RWPE2 (cell line): ENCODE results near the gene MAP3K14.

Experiments
- ATAC-seq: fragments of 200-7000 bp; cut with Tn5 transposase; 3 replicates; pipeline ENCODE4 v1.9.1; 2021; ENCODE audit warnings: low read depth
- DNase-seq: peaks from one replicate; pipeline ENCODE4 v3.0.0-alpha.2; 2020; ENCODE audit warnings: low spot score
- H3K27ac ChIP-seq: fragments of 450-650 bp; 2 replicates; pipeline ENCODE4 v1.5.1; 2017; ENCODE audit warnings: mild to moderate bottlenecking; ENCODE audit not compliant: poor library complexity, severe bottlenecking
- H3K27me3 ChIP-seq: fragments of 250-450 bp; sonication (Bioruptor Pico); 2 replicates; pipeline ENCODE4 v1.5.1; 2021; ENCODE audit warnings: mild to moderate bottlenecking, moderate library complexity; ENCODE audit not compliant: insufficient read depth, poor library complexity, severe bottlenecking
- H3K36me3 ChIP-seq: fragments of 250-450 bp; sonication (Bioruptor Pico); 2 replicates; pipeline ENCODE4 v1.5.1; 2020; ENCODE audit warnings: low read depth, mild to moderate bottlenecking, moderate library complexity
- H3K4me1 ChIP-seq: fragments of 250-450 bp; sonication (Bioruptor Pico); 2 replicates; pipeline ENCODE4 v1.5.1; 2021; ENCODE audit warnings: mild to moderate bottlenecking, moderate library complexity; ENCODE audit not compliant: insufficient read depth, poor library complexity, severe bottlenecking
- H3K4me3 ChIP-seq: fragments of 250-450 bp; sonication (Bioruptor Pico); 2 replicates; pipeline ENCODE4 v1.5.1; 2021; ENCODE audit warnings: mild to moderate bottlenecking, moderate library complexity; ENCODE audit not compliant: severe bottlenecking
- H3K9me3 ChIP-seq: fragments of 250-450 bp; sonication (Bioruptor Pico); 2 replicates; pipeline ENCODE4 v1.5.1; 2021; ENCODE audit warnings: mild to moderate bottlenecking, moderate library complexity; ENCODE audit not compliant: severe bottlenecking
- TF ChIP-seq, protein P1 (sequence below): fragments of 450-650 bp; IDR thresholded peaks from one replicate; pipeline ENCODE4 v1.5.1; 2017; ENCODE audit warnings: mild to moderate bottlenecking, moderate library complexity; ENCODE audit not compliant: poor library complexity, severe bottlenecking

MAP3K14 gene

DNA sequence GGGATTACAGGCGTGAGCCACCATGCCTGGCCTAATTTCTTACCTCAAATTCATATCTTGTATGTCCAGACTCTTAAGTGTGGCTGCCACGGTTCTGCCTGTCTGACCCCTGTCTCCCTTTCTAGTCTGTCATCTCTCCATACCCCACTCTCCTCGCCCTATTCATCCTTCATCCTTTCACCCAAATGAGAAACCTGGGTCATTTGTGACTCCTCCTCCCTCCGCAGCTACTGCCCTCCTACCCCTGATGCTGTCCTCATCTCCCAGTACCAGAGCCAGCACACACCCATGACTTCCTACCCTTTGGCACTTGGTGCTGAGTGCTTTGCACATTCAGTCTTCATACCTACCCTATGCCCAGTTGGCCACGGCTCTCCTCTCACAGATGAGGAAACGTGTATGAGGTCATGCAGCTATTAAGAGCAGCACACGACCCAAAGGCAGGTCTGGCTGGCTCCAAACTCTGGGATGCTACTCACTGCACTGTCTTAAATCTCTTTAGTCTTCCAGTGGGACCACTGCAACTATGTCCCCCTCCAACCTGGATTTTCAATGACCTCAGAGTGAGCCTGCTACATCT, 56.5 kb downstream of the MAP3K14 start:
- TF ChIP-seq, protein P1, sequence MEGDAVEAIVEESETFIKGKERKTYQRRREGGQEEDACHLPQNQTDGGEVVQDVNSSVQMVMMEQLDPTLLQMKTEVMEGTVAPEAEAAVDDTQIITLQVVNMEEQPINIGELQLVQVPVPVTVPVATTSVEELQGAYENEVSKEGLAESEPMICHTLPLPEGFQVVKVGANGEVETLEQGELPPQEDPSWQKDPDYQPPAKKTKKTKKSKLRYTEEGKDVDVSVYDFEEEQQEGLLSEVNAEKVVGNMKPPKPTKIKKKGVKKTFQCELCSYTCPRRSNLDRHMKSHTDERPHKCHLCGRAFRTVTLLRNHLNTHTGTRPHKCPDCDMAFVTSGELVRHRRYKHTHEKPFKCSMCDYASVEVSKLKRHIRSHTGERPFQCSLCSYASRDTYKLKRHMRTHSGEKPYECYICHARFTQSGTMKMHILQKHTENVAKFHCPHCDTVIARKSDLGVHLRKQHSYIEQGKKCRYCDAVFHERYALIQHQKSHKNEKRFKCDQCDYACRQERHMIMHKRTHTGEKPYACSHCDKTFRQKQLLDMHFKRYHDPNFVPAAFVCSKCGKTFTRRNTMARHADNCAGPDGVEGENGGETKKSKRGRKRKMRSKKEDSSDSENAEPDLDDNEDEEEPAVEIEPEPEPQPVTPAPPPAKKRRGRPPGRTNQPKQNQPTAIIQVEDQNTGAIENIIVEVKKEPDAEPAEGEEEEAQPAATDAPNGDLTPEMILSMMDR = no peak
- no peak for ATAC-seq
- peaks cover 17% of the 10 kb centered on the region for H3K36me3 ChIP-seq

DNA sequence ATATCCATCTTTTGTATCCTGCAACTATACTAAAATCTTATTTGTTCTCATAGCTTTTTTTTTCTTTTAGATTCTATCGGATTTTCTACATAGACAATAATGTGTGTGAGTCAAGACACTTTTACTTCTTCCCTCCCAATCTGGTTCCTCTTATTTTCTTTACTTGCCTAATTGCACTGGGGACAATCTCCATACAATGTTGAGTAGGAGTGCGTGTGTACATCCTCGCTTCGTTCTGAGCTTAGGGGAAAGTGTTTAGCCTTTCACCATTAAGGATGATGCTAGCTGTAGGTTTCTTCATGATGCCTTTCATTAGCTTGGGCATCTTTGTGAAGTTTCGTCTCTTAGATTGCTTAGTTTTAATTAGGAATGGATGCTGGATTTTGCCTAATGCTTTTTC, 57.8 kb downstream of the MAP3K14 start:
- TF ChIP-seq, protein P1 = no peak
- Histone ChIP-seq H3K9me3 (no peaks in the 10 kb centered on the region), H3K27ac (no peak overlapping the region), H3K36me3 (peaks cover 3% of the 10 kb centered on the region), H3K4me3 (no peak overlapping the region), H3K4me1 (peaks cover 7% of the 10 kb centered on the region), H3K27me3 (no peaks in the 10 kb centered on the region)
- ATAC-seq = no peak
- no peak for DNase-seq

More for the DNA sequence above, 56.5 kb downstream of the MAP3K14 start:
- Histone ChIP-seq H3K9me3 (no peaks in the 10 kb centered on the region), H3K27me3 (no peaks in the 10 kb centered on the region), H3K27ac (no peak overlapping the region), H3K4me3 (no peak overlapping the region), H3K4me1 (peaks cover 7% of the 10 kb centered on the region)
- no peak for DNase-seq

DNA sequence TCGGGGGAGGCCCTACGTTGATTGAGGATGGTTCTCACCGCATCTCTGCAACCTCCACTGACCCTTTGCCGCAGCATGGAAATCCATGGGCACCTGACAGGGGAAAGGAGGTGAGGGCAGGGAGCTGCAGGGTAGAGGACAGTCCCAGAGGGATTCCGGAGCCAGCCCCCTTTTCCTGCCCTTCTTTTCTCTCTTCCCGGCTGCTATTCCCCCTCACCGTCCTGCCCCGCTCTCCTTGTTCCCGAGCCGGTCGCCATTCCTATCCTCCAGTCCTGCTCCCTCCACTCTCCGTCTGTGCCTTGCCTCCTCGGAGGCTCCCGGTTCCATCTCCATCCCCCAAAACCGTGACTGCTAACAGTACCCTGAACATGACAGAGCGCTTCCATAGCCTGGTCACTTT, 59.7 kb downstream of the MAP3K14 start:
- no peak overlapping the region for H3K4me3 ChIP-seq
- H3K9me3 ChIP-seq = no peaks in the 10 kb centered on the region
- ATAC-seq (no peak), DNase-seq (no peak)
- no peak overlapping the region for H3K27ac ChIP-seq
- TF ChIP-seq, protein P1 = no peak
- no peaks in the 10 kb centered on the region for H3K27me3 ChIP-seq
- H3K4me1 ChIP-seq = no peaks in the 10 kb centered on the region
- H3K36me3 ChIP-seq = no peaks in the 10 kb centered on the region

GRCh38 chr17:45256114-45256966, 60.5 kb downstream of the MAP3K14 start:
- no peaks in the 10 kb centered on the region for H3K9me3 ChIP-seq
- TF ChIP-seq, protein P1 = no peak
- H3K4me3 ChIP-seq = no peak overlapping the region
- H3K27ac ChIP-seq = no peak overlapping the region
- H3K27me3 ChIP-seq = no peaks in the 10 kb centered on the region
- H3K36me3 ChIP-seq = no peaks in the 10 kb centered on the region
- H3K4me1 ChIP-seq = no peaks in the 10 kb centered on the region
- no peak; the same call in 2 of the 3 replicates for ATAC-seq
- DNase-seq = no peak

DNA sequence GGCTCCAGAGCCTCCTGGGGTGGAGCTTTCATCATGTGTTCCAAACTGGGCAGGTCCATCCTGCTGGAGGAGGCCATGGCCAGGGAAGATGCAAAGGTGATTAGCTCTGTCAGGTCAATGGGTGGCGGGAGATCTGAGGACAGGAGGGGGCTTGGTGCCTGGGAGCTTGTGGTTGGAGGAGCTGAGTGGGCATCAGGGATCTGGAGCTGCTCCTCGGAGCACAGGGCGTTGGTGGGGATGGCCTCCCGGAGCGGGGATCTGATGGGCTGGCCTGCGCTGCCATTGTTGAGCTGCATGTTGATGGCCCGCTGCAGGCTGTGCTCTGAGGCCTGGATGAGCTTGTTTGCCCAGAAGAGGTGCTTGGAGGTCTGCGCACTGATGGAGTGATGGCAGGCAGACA, 61.5 kb downstream of the MAP3K14 start:
- Histone ChIP-seq H3K27ac (no peak overlapping the region), H3K9me3 (no peaks in the 10 kb centered on the region), H3K4me1 (no peaks in the 10 kb centered on the region), H3K27me3 (no peaks in the 10 kb centered on the region), H3K4me3 (no peak overlapping the region), H3K36me3 (no peaks in the 10 kb centered on the region)
- TF ChIP-seq, protein P1 = no peak
- no peak for DNase-seq
- no peak for ATAC-seq
